ENCODE data around the gene ST8SIA4. TPM values are rescaled to one million over a fixed set of nuclear protein-coding genes. Genes with fewer than 3 reads are reported as not detected.

Gene ST8SIA4
- total and polyA plus RNA-seq, 2 donors (not counting 3 experiments of a cell fraction or from before 2014, with no cell fraction given): 4.5 to 25.0 TPM

GRCh38 chr5:100791391-100791790, 111.7 kb downstream of the ST8SIA4 start:
- ChIA-PET POLR2A (no interaction called here), CTCF (interaction anchor here (3.9 kb wide), 1 partner anchor 109 kb away, joined by 12 read pairs; no protein-coding TSS in a partner anchor)
- BruUV-seq (replicated peaks): no TSS peak
- Histone ChIP-seq H3K9me3 (replicated peaks; ENCODE audit: control insufficient read depth, insufficient read depth, low read length) (no peaks in the 10 kb centered on the region), H3K36me3 (ENCODE audit: control insufficient read depth in 2 of 2, extremely low read depth in 1 of 2, insufficient read depth in 2 of 2, low read length in 2 of 2) (no peaks in the 10 kb centered on the region), H3K27me3 (ENCODE audit: control insufficient read depth in 2 of 2, insufficient read depth in 2 of 2, low read length in 2 of 2) (no peaks in the 10 kb centered on the region), H3K9me1 (replicated peaks; ENCODE audit: control insufficient read depth, extremely low read depth, insufficient read depth, low read length) (no peaks in the 10 kb centered on the region), H2AFZ (ENCODE audit: low read depth, low read length) (no peak overlapping the region), H3K4me1 (ENCODE audit: control insufficient read depth, extremely low read depth, insufficient read depth, low read length) (no peaks in the 10 kb centered on the region), H4K20me1 (replicated peaks; ENCODE audit: control insufficient read depth, extremely low read depth, insufficient read depth, low read length) (no peaks in the 10 kb centered on the region), H3K79me2 (ENCODE audit: control insufficient read depth, insufficient read depth, low read length) (no peaks in the 10 kb centered on the region), H3K4me3 (replicated peaks in 1 of 3; ENCODE audit: insufficient read depth in 1 of 3, low read depth in 1 of 3, low read length in 3 of 3) (no peak overlapping the region), H3K4me2 (ENCODE audit: insufficient read depth, low read length) (no peak overlapping the region), H3K27ac (ENCODE audit: insufficient read depth, low read depth, low read length) (no peak overlapping the region), H3K9ac (replicated peaks; ENCODE audit: extremely low read depth, insufficient read depth, low read length) (no peak overlapping the region)
- intact Hi-C loops (cut with micrococcal nuclease) (no loop called here), dilution Hi-C loops (cut with MboI; ENCODE audit: extremely low pct_ligation_motif_present, low sequenced_read_pairs) (no loop called here)
- TF ChIP-seq POLR2AphosphoS5 (IDR thresholded peaks at IDR 0.05; ENCODE audit: insufficient read depth, low read depth, low read length) (no peak), MAX (IDR thresholded peaks at IDR 0.05; ENCODE audit: insufficient read depth, insufficient read length) (no peak), FOS (IDR thresholded peaks at IDR 0.05; ENCODE audit: borderline replicate concordance, insufficient read depth, low read length) (no peak), POLR2A (IDR thresholded peaks at IDR 0.05; ENCODE audit: low read depth, low read length) (no peak), JUN (IDR thresholded peaks at IDR 0.05; ENCODE audit: borderline replicate concordance, insufficient read depth, insufficient read length, low read depth) (no peak), EZH2 (IDR thresholded peaks at IDR 0.05; ENCODE audit: borderline replicate concordance, low read depth, low read length, severe bottlenecking) (no peak), MYC (IDR thresholded peaks at IDR 0.05; ENCODE audit: low read depth, low read length) (no peak)
- TF ChIP-seq, protein P1, sequence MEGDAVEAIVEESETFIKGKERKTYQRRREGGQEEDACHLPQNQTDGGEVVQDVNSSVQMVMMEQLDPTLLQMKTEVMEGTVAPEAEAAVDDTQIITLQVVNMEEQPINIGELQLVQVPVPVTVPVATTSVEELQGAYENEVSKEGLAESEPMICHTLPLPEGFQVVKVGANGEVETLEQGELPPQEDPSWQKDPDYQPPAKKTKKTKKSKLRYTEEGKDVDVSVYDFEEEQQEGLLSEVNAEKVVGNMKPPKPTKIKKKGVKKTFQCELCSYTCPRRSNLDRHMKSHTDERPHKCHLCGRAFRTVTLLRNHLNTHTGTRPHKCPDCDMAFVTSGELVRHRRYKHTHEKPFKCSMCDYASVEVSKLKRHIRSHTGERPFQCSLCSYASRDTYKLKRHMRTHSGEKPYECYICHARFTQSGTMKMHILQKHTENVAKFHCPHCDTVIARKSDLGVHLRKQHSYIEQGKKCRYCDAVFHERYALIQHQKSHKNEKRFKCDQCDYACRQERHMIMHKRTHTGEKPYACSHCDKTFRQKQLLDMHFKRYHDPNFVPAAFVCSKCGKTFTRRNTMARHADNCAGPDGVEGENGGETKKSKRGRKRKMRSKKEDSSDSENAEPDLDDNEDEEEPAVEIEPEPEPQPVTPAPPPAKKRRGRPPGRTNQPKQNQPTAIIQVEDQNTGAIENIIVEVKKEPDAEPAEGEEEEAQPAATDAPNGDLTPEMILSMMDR (IDR thresholded peaks at IDR 0.05; ENCODE audit: extremely low read depth in 1 of 2, insufficient read depth in 1 of 2, low read depth in 1 of 2, low read length in 2 of 2): no peak
- DNase-seq (ENCODE audit: low read depth, low spot score) (no peak), FAIRE-seq (no peak)

Data from endothelial cell of umbilical vein (primary cell).